GM10266 (cell line): ENCODE results near the gene NCOA1.

ENCODE experiments used
- DNase-seq: peaks from one replicate; pipeline ENCODE4 v3.0.0; 2012; ENCODE audit errors: extremely low spot score
- CTCF ChIP-seq: IDR thresholded peaks from 2 replicates; pipeline ENCODE4 v1.5.1; 2012; ENCODE audit warnings: mild to moderate bottlenecking, low read depth; ENCODE audit not compliant: control insufficient read depth, insufficient read depth; ENCODE audit errors: missing control alignments

NCOA1 gene

GRCh38 chr2:24454294-24454693, 36.8 kb upstream of the NCOA1 start:
- TF ChIP-seq CTCF: no peak
- no peak for DNase-seq

- no peak for DNase-seq
- TF ChIP-seq CTCF: no peak
Observed at GRCh38 chr2:24456599-24457556, 34.2 kb upstream of the NCOA1 start.

GRCh38 chr2:24457696-24458386, 33.2 kb upstream of the NCOA1 start:
- DNase-seq: no peak
- no peak for TF ChIP-seq CTCF

- TF ChIP-seq CTCF: no peak
- DNase-seq: no peak
Observed at GRCh38 chr2:24459224-24460161, 31.6 kb upstream of the NCOA1 start.

- TF ChIP-seq CTCF: no peak
- no peak for DNase-seq
Observed at GRCh38 chr2:24461685-24462084, 29.4 kb upstream of the NCOA1 start.

- no peak for DNase-seq
- TF ChIP-seq CTCF: no peak
Observed at GRCh38 chr2:24463271-24463670, 27.8 kb upstream of the NCOA1 start.
